ENCODE data around the gene MRPS23. TPM values are rescaled to one million over a fixed set of nuclear protein-coding genes. Genes with fewer than 3 reads are reported as not detected.
"Not testable (repeated sequence)": the region's sequence is repeated elsewhere in the genome, so short reads cannot be mapped to it uniquely, and the experiment has no call there.

Gene MRPS23
- total RNA-seq, 4 donors from 2014 or later: 5.9 to 35.2 (median 16.8) TPM

- intact Hi-C loops (cut with DNase I; ENCODE audit: low total_unique reads): no loop called here
- Histone ChIP-seq H3K27me3 (no peaks in the 10 kb centered on the region), H3K4me1 (peaks cover 4 to 7% of the 10 kb centered on the region in 2 donors), H3K27ac (peak overlapping the region; percentile 60 to 92), H3K4me3 (no peak overlapping the region), H3K9me3 (no peaks in the 10 kb centered on the region), H3K36me3 (no peaks in the 10 kb centered on the region)
- TF ChIP-seq POLR2A (IDR thresholded peaks at IDR 0.05) (no peak), CTCF (IDR thresholded peaks at IDR 0.05) (no peak)
- DNase-seq: peak in 1 of 2 donors; percentile 45
These were observed 3.9 kb upstream of the MRPS23 start for GRCh38 chr17:57853695-57854094.

- intact Hi-C loops (cut with DNase I; ENCODE audit: low total_unique reads): no loop called here
- H3K36me3 ChIP-seq: no peaks in the 10 kb centered on the region
- peaks cover 4 to 7% of the 10 kb centered on the region in 2 donors for H3K4me1 ChIP-seq
- H3K4me3 ChIP-seq: no peak overlapping the region
- H3K27ac ChIP-seq: peak overlapping the region; percentile 60 to 92
- no peak for TF ChIP-seq CTCF (IDR thresholded peaks at IDR 0.05)
- TF ChIP-seq POLR2A (IDR thresholded peaks at IDR 0.05): no peak
- no peak for DNase-seq
- H3K9me3 ChIP-seq: no peaks in the 10 kb centered on the region
- H3K27me3 ChIP-seq: no peaks in the 10 kb centered on the region
These were observed 3.1 kb upstream of the MRPS23 start for GRCh38 chr17:57852955-57853328.

DNA sequence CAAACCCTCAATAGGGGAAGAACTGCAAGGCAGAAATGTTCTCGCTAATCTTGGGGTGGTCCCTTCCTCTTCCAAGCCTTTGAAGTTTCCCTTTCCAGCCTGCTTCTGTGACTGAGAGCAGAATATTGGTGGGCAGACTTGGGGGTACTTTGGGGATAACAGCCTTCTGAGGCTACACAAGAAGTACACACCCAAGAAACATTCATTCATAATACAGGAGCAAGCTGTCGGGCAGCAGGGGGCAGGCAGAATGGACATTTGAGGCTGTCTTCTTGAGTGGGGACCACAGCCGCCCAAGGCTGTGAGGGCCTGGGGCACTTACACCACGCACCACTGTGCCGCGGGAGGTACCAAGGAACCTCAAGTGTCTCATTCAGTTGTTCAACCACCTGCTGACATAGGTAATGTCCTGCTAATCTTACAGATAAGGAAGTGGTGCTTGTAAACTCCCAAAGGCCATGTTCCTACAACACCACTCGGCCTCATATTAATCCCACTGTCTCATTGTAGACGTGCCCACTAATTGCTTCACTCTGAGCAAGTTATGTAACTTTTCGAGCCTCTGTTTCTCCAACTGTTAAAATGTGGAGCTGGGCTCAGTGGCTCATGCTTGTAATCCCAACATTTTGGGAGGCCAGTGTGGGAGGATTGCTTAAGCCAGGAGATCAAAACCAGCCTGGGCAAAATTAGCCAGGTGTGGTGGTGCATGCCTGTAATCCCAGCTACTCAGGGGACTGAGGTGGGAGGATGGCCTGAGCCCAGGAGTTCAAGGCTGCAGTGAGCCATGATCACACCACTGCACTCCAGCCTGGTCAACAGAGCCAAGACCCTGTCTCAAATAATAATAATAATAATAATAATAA, 2.5 kb upstream of the MRPS23 start:
- Histone ChIP-seq H3K4me1 (peaks cover 4 to 7% of the 10 kb centered on the region in 2 donors), H3K9me3 (no peaks in the 10 kb centered on the region), H3K27me3 (no peaks in the 10 kb centered on the region), H3K27ac (peak overlapping the region; percentile 92 to 94), H3K4me3 (no peak overlapping the region), H3K36me3 (no peaks in the 10 kb centered on the region)
- DNase-seq: no peak
- intact Hi-C loops (cut with DNase I; ENCODE audit: low total_unique reads): no loop called here
- no peak for TF ChIP-seq POLR2A (IDR thresholded peaks at IDR 0.05)

DNA sequence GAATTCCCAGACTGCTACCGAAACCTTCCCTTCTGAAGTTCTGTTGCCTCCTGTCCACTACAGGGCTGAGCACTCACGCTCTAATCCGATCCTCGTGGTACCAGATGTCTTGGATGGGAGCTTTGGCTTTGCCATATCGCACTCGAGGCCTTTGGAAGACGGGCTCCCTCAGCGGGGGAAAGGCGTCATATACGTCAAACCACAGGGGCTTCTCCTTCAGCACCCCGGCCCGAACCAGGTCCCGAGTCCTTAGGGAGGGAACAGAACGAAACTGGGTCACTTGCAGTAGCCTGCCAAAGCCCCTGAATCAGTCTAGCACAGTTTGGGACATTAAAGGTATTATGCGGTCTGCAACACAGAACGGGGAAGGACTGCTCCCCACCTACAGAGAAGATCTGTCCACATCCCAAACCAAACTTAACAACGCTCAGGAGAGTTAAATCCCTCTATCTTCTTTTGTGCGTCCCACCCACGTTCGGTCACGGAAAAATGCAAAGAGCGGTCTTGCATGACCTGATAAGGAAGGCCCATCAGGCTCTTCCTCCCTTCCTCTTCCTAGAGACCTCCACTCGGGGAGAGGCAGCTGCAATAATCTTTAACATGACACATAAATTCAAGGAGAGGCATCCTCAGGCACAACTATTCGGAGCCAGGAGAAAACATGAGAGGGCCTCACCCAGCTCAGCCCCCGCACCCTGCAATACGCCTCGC, 526 bp downstream of the MRPS23 start:
- Histone ChIP-seq H3K4me3 (peak overlapping the region; percentile 88 to 99), H3K27ac (peak overlapping the region; percentile 92 to 94), H3K27me3 (no peaks in the 10 kb centered on the region), H3K36me3 (no peaks in the 10 kb centered on the region), H3K4me1 (peaks cover 4 to 7% of the 10 kb centered on the region in 2 donors), H3K9me3 (no peaks in the 10 kb centered on the region)
- no peak for DNase-seq
- TF ChIP-seq CTCF (IDR thresholded peaks at IDR 0.05) (no peak), POLR2A (IDR thresholded peaks at IDR 0.05) (no peak)
- intact Hi-C loops (cut with DNase I; ENCODE audit: low total_unique reads): no loop called here

DNA sequence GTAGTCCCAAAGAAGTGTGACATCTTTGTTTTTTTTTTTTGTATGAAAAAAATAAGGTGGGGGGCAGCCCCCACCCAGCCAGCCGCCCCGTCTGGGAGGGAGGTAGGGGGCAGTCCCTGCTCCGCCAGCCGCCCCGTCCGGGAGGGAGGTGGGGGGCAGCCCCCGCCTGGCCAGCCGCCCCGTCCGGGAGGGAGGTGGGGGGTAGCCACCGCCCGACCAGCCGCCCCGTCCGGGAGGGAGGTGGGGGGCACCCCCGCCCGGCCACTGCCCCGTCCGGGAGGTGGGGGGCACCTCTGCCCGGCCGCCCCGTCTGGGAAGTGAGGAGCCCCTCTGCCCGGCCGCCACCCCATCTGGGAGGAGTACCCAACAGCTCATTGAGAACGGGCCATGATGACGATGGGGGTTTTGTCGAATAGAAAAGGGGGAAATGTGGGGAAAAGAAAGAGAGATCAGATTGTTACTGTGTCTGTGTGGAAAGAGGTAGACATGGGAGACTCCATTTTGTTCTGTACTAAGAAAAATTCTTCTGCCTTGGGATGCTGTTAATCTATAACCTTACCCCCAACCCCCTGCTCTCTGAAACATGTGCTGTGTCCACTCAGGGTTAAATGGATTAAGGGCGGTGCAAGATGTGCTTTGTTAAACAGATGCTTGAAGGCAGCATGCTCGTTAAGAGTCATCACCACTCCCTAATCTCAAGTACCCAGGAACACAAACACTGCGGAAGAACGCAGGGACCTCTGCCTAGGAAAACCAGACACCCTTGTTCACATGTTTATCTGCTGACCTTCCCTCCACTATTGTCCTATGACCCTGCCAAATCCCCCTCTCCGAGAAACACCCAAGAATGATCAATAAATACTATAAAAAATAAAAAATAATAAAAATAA, 3.5 kb downstream of the MRPS23 start:
- H3K4me3 ChIP-seq; H3K27me3 ChIP-seq; H3K4me1 ChIP-seq; H3K36me3 ChIP-seq; H3K9me3 ChIP-seq; DNase-seq; intact Hi-C loops (cut with DNase I; ENCODE audit: low total_unique reads); H3K27ac ChIP-seq: not testable (repeated sequence)
